Activated CD4-positive, alpha-beta memory T cell treated with anti-CD3 and anti-CD28 coated beads for 36 hours (primary cell): ENCODE results near the gene DMRT3. TPM values are rescaled to one million over a fixed set of nuclear protein-coding genes. Genes with fewer than 3 reads are reported as not detected.
A peak's percentile ranks its signal among the peaks of the same experiment; 100 is the strongest.
"Not testable (repeated sequence)": the region's sequence is repeated elsewhere in the genome, so short reads cannot be mapped to it uniquely, and the experiment has no call there.

Experiments
- CTCF ChIA-PET: fragments of 350-600 bp; sonication (Branson Sonifier 250); formaldehyde crosslinking; loops from one replicate; lab custom pipeline; 2021; ENCODE audit warnings: antibody characterized with exemption, inconsistent platforms; lab: Charles Lee
- POLR2A ChIA-PET: fragments of 350-600 bp; sonication (Branson Sonifier 250); formaldehyde crosslinking; loops from one replicate; lab custom pipeline; 2021; ENCODE audit warnings: antibody characterized with exemption; lab: Charles Lee
- DNase-seq: peaks from one replicate; pipeline ENCODE4 v3.0.0-alpha.2; 2020
- H3K27ac Mint-ChIP-seq: one replicate; pipeline ENCODE4 v1.8.0; 2021; ENCODE audit warnings: mixed read lengths
- H3K27me3 Mint-ChIP-seq: one replicate; pipeline ENCODE4 v1.8.0; 2021; ENCODE audit warnings: mixed read lengths
- H3K36me3 Mint-ChIP-seq: one replicate; pipeline ENCODE4 v1.8.0; 2021; ENCODE audit warnings: mixed read lengths
- H3K4me1 Mint-ChIP-seq: one replicate; pipeline ENCODE4 v1.8.0; 2021; ENCODE audit warnings: low read depth, mixed read lengths
- H3K4me3 Mint-ChIP-seq: one replicate; pipeline ENCODE4 v1.8.0; 2021; ENCODE audit warnings: mild to moderate bottlenecking, mixed read lengths
- H3K9me3 Mint-ChIP-seq: one replicate; pipeline ENCODE4 v1.8.0; 2021; ENCODE audit warnings: mixed read lengths
- intact Hi-C: fragments of 100-400 bp; cut with micrococcal nuclease; formaldehyde crosslinking; loops from one replicate; pipeline ENCODE4 v1.15.1; 2023
- total RNA-seq, 2 experiments: library from RNA; stranded (reverse); gene quantifications; one replicate each; pipeline ENCODE4 v1.2.3, GENCODE V29; 2021

DMRT3 gene
- total RNA-seq, 2 experiments from 2014 or later, result not detected

DNA sequence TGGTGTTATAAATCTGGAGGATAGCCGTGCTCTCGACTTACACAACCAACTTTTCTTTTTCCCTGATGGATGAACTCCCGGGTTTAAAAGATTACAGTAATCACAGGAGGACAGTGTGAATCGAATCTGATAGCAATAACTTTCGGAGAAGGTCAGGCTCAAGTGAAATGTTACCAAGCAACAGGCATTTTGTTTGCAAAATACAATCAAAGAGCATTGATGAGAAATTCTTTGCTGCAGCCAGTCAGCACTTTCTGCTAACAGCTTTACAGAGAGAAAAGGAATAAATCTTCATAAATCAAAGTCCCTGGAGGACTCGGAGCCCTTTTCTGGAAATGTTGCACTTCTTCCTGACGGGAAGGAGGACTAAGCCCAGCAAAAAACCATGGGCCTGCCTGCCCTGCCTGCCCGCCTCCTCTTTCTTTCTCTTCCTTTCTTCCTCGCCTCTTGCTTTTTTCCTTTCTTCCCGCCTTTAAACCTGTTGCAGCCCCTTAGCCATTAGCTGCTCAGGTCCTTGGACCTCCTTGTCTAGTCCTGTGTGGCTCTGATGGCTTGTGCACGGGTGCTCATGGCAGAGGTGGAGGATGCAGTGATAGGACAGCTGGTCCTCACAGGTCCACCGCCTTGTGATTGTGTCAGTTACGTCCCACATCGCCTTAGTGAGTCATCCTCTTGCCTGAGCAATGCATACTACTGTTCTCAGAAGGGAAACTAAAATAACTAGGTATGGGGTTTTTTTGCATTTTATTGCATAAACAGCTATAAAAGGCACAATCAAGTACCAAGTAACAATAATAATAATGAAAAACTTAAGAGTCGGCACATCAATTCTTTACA is 6.2 kb downstream of the DMRT3 start:
- no peak overlapping the region for H3K4me3 Mint-ChIP-seq
- H3K27me3 Mint-ChIP-seq, result peaks cover 69% of the 10 kb centered on the region
- no peak overlapping the region for H3K27ac Mint-ChIP-seq
- no peak for DNase-seq
- ChIA-PET CTCF (interaction anchor here (1.1 to 1.8 kb wide), 2 partner anchors 22 kb away, joined by 3 to 5 read pairs; no protein-coding TSS in a partner anchor), POLR2A (no interaction called here)
- intact Hi-C loops, result no loop called here
- no peaks in the 10 kb centered on the region for H3K36me3 Mint-ChIP-seq
- H3K9me3 Mint-ChIP-seq, result no peaks in the 10 kb centered on the region
- peaks cover 3% of the 10 kb centered on the region for H3K4me1 Mint-ChIP-seq

DNA sequence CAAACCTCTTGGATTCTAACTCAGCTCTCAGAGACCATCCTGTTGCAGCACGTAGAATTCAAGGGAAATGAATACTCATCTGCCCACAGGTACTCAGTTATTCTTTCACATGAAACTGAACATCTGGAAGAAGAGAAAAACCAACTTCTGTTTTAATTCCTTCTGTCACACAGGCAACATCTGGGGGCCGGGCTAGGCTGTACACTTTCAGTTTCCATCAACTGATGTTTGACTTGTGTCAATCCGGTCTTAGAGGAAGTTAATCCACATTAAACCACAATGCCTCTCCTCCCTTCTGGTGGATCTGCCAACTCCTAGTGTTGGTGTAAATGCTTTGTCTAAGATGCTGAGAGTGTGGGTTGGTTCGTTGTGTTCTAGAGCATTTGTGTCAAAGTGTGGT is 17.6 kb downstream of the DMRT3 start:
- H3K4me3 Mint-ChIP-seq, result no peak overlapping the region
- intact Hi-C loops, result no loop called here
- no peak for DNase-seq
- H3K27me3 Mint-ChIP-seq, result peaks cover 11% of the 10 kb centered on the region
- H3K9me3 Mint-ChIP-seq, result no peaks in the 10 kb centered on the region
- CTCF ChIA-PET, result interaction anchor here (1.7 kb wide), 1 partner anchor 16 kb away, joined by 7 read pairs; no protein-coding TSS in a partner anchor
- POLR2A ChIA-PET, result no interaction called here
- H3K27ac Mint-ChIP-seq, result no peak overlapping the region
- H3K4me1 Mint-ChIP-seq, result peaks cover 3% of the 10 kb centered on the region
- no peaks in the 10 kb centered on the region for H3K36me3 Mint-ChIP-seq

- ChIA-PET POLR2A (no interaction called here), CTCF (interaction anchor here (0.8 to 1.7 kb wide), 2 partner anchors 9 to 14 kb away, joined by 3 to 7 read pairs; no protein-coding TSS in a partner anchor)
- intact Hi-C loops, result no loop called here
- H3K4me3 Mint-ChIP-seq, result no peak overlapping the region
- peaks cover 3% of the 10 kb centered on the region for H3K4me1 Mint-ChIP-seq
- peaks cover 6% of the 10 kb centered on the region for H3K27me3 Mint-ChIP-seq
- no peak overlapping the region for H3K27ac Mint-ChIP-seq
- no peak for DNase-seq
- no peaks in the 10 kb centered on the region for H3K9me3 Mint-ChIP-seq
- no peaks in the 10 kb centered on the region for H3K36me3 Mint-ChIP-seq
These were observed 18.7 kb downstream of the DMRT3 start for GRCh38 chr9:995192-995591.

DNA sequence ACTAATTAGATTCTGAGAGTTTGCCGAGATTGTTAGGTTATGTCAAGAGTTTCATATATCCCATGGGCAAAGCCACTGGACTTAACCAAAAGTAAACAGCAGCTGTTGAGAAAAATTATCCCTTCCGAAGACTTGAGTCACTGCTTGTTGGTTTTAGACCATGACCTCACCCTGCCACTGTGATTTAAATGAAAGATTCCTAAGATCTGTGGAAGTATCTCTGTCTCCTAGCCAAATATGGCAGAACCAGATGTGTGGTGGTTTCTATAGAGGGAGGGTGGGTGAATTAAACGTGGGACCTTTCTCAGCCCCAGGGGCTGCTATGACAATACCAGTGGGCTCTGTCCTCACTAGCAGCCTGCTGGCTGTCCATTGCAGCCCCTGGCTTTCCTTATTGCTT is 19.3 kb downstream of the DMRT3 start:
- H3K4me1 Mint-ChIP-seq, result peaks cover 3% of the 10 kb centered on the region
- ChIA-PET POLR2A (no interaction called here), CTCF (interaction anchor here (0.8 to 1.7 kb wide), 2 partner anchors 8 to 14 kb away, joined by 3 to 7 read pairs; no protein-coding TSS in a partner anchor)
- H3K27me3 Mint-ChIP-seq, result peaks cover 5% of the 10 kb centered on the region
- intact Hi-C loops, result no loop called here
- no peak overlapping the region for H3K27ac Mint-ChIP-seq
- H3K4me3 Mint-ChIP-seq, result no peak overlapping the region
- no peaks in the 10 kb centered on the region for H3K9me3 Mint-ChIP-seq
- H3K36me3 Mint-ChIP-seq, result no peaks in the 10 kb centered on the region
- DNase-seq, result no peak

DNA sequence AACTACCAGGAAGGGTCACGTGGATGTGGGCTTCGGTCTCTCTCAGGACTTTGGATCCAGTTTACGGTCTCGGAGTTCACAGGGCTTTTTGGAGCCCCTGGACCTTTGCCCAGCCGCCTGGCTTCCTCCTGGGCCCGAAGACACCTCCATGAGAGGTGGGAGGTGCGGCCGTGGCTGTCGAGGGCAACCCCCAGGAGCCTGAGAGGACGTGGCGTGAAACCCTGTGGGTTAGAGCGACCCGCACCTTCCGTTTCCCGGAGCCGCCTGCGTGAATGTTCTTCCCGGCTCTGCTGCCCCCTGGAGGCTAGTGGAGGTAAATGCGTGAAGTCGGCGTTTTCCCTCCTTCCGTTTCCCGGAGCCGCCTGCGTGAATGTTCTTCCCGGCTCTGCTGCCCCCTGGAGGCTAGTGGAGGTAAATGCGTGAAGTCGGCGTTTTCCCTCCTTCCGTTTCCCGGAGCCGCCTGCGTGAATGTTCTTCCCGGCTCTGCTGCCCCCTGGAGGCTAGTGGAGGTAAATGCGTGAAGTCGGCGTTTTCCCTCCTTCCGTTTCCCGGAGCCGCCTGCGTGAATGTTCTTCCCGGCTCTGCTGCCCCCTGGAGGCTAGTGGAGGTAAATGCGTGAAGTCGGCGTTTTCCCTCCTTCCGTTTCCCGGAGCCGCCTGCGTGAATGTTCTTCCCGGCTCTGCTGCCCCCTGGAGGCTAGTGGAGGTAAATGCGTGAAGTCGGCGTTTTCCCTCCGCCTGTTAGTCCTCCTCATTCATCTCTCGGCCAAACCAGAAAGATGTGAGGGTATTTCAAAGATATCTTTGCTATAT is 22.1 kb downstream of the DMRT3 start:
- CTCF ChIA-PET, result interaction anchor here (1.1 to 2.1 kb wide), 5 partner anchors 19 to 105 kb away, joined by 3 to 9 read pairs (median 5); no protein-coding TSS in a partner anchor
- H3K27me3 Mint-ChIP-seq, H3K27ac Mint-ChIP-seq, POLR2A ChIA-PET, H3K4me1 Mint-ChIP-seq, H3K4me3 Mint-ChIP-seq, DNase-seq, intact Hi-C loops, H3K36me3 Mint-ChIP-seq, H3K9me3 Mint-ChIP-seq: not testable (repeated sequence)

- H3K9me3 Mint-ChIP-seq, result no peaks in the 10 kb centered on the region
- no peak for DNase-seq
These were observed 25.4 kb downstream of the DMRT3 start for GRCh38 chr9:1001838-1002237.

GRCh38 chr9:1002678-1003077 is 26.2 kb downstream of the DMRT3 start:
- H3K36me3 Mint-ChIP-seq, result no peaks in the 10 kb centered on the region
- CTCF ChIA-PET, result interaction anchor here (1.3 to 3.5 kb wide), 3 partner anchors 11 to 109 kb away, joined by 3 to 20 read pairs (median 4); no protein-coding TSS in a partner anchor
- DNase-seq, result no peak
- H3K4me1 Mint-ChIP-seq, result peaks cover 3% of the 10 kb centered on the region
- no peak overlapping the region for H3K27ac Mint-ChIP-seq
- no peaks in the 10 kb centered on the region for H3K9me3 Mint-ChIP-seq
- no peak overlapping the region for H3K4me3 Mint-ChIP-seq
- peaks cover 6% of the 10 kb centered on the region for H3K27me3 Mint-ChIP-seq
- POLR2A ChIA-PET, result no interaction called here
- intact Hi-C loops, result no loop called here

More at GRCh38 chr9:1001838-1002237, 25.4 kb downstream of the DMRT3 start:
- intact Hi-C loops, result no loop called here
- Mint-ChIP-seq H3K4me1 (peaks cover 3% of the 10 kb centered on the region), H3K27ac (no peak overlapping the region), H3K4me3 (no peak overlapping the region), H3K36me3 (no peaks in the 10 kb centered on the region), H3K27me3 (peaks cover 6% of the 10 kb centered on the region)
- ChIA-PET POLR2A (interaction anchor here (0.6 kb wide), 1 partner anchor 452 kb away, joined by 3 read pairs; no protein-coding TSS in a partner anchor), CTCF (interaction anchor here (0.7 to 1.8 kb wide), 3 partner anchors 8 to 958 kb away, joined by 3 to 9 read pairs (median 3); no protein-coding TSS in a partner anchor)

DNA sequence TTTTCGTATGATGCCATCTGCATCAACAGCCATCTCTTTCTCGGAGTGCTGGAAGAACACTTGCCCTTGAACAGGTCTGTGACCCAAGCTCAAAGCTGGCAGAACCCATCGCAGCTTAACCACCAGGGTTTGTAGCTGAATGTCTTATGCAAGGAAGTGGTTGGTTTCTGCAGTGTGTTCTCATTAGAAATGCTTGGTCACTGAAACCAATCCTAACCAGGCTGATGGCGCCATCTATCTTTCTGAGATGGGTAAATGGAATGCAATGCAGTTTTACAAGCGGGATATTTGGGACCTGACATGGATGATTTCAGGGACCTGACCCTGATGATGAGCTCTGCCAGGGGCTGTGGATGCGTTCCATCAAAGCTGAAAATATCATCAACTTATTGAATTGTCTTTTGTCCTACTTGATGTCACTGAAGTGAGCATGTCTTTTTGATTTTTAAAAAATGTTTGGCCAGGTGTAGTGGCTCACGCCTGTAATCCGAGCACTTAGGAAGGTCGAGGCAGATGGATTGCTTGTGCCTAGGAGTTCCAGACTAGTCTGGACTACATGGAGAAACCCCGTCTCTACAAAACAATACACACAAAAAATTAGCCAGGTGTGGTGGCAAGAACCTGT is 28.7 kb downstream of the DMRT3 start:
- H3K36me3 Mint-ChIP-seq, result no peaks in the 10 kb centered on the region
- ChIA-PET CTCF (interaction anchor here (0.8 to 3.5 kb wide), 13 partner anchors 8 to 275 kb away, joined by 3 to 20 read pairs (median 4); no protein-coding TSS in a partner anchor), POLR2A (no interaction called here)
- intact Hi-C loops, result loop anchor here (5.0 kb wide), 1 partner anchor 393 kb away; no protein-coding TSS in a partner anchor
- no peak overlapping the region for H3K4me3 Mint-ChIP-seq
- peak; percentile 27 for DNase-seq
- peaks cover 14% of the 10 kb centered on the region for H3K27me3 Mint-ChIP-seq
- peaks cover 3% of the 10 kb centered on the region for H3K4me1 Mint-ChIP-seq
- no peaks in the 10 kb centered on the region for H3K9me3 Mint-ChIP-seq
- H3K27ac Mint-ChIP-seq, result no peak overlapping the region

GRCh38 chr9:1007312-1007711 is 30.9 kb downstream of the DMRT3 start:
- Mint-ChIP-seq H3K36me3 (no peaks in the 10 kb centered on the region), H3K4me1 (peaks cover 3% of the 10 kb centered on the region), H3K27me3 (peaks cover 15% of the 10 kb centered on the region), H3K4me3 (no peak overlapping the region), H3K27ac (no peak overlapping the region), H3K9me3 (no peaks in the 10 kb centered on the region)
- intact Hi-C loops, result loop anchor here (5.0 kb wide), 1 partner anchor 395 kb away; no protein-coding TSS in a partner anchor
- ChIA-PET POLR2A (no interaction called here), CTCF (interaction anchor here (4.9 kb wide), 1 partner anchor 113 kb away, joined by 69 read pairs; no protein-coding TSS in a partner anchor)
- DNase-seq, result no peak

- intact Hi-C loops, result loop anchor here (5.0 kb wide), 1 partner anchor 396 kb away; no protein-coding TSS in a partner anchor
- POLR2A ChIA-PET, result no interaction called here
- H3K9me3 Mint-ChIP-seq, result no peaks in the 10 kb centered on the region
- no peak overlapping the region for H3K4me3 Mint-ChIP-seq
- peaks cover 3% of the 10 kb centered on the region for H3K4me1 Mint-ChIP-seq
- H3K27me3 Mint-ChIP-seq, result peaks cover 15% of the 10 kb centered on the region
- no peak overlapping the region for H3K27ac Mint-ChIP-seq
- DNase-seq, result no peak
- CTCF ChIA-PET, result interaction anchor here (1.3 to 4.9 kb wide), 6 partner anchors 10 to 397 kb away, joined by 5 to 69 read pairs (median 7); no protein-coding TSS in a partner anchor
- H3K36me3 Mint-ChIP-seq, result no peaks in the 10 kb centered on the region
These were observed 31.8 kb downstream of the DMRT3 start for GRCh38 chr9:1008216-1008615.

GRCh38 chr9:1009101-1009707 is 32.7 kb downstream of the DMRT3 start:
- no peak overlapping the region for H3K27ac Mint-ChIP-seq
- H3K4me1 Mint-ChIP-seq, result peaks cover 3% of the 10 kb centered on the region
- no peak overlapping the region for H3K4me3 Mint-ChIP-seq
- no peaks in the 10 kb centered on the region for H3K36me3 Mint-ChIP-seq
- DNase-seq, result peak; percentile 86
- CTCF ChIA-PET, result interaction anchor here (0.6 to 4.9 kb wide), 33 partner anchors 8 to 621 kb away, joined by 3 to 69 read pairs (median 4); partner anchors contain the start of gene DMRT2
- peaks cover 13% of the 10 kb centered on the region for H3K27me3 Mint-ChIP-seq
- no peaks in the 10 kb centered on the region for H3K9me3 Mint-ChIP-seq
- POLR2A ChIA-PET, result no interaction called here
- intact Hi-C loops, result loop anchor here (1.0 to 5.0 kb wide), 2 partner anchors 115 to 397 kb away; no protein-coding TSS in a partner anchor
